Osteocyte (in vitro differentiated cells): ENCODE measurements around the gene DDX52. TPM values are rescaled to one million over a fixed set of nuclear protein-coding genes. Genes with fewer than 3 reads are reported as not detected.

Experiments used
- DNase-seq: peaks from one replicate; pipeline ENCODE4 v3.0.0; 2021; ENCODE audit warnings: mixed read lengths; ENCODE audit not compliant: unreplicated experiment; ENCODE audit errors: extremely low spot score
- H3K27ac Mint-ChIP-seq: one replicate; pipeline ENCODE4 v1.8.0; 2021; ENCODE audit warnings: mild to moderate bottlenecking, mixed read lengths; ENCODE audit not compliant: unreplicated experiment
- H3K27me3 Mint-ChIP-seq: one replicate; pipeline ENCODE4 v1.8.0; 2021; ENCODE audit warnings: mixed read lengths; ENCODE audit not compliant: unreplicated experiment
- H3K36me3 Mint-ChIP-seq: one replicate; pipeline ENCODE4 v1.8.0; 2021; ENCODE audit warnings: mixed read lengths; ENCODE audit not compliant: unreplicated experiment
- H3K4me1 Mint-ChIP-seq: one replicate; pipeline ENCODE4 v1.8.0; 2021; ENCODE audit warnings: mixed read lengths; ENCODE audit not compliant: unreplicated experiment
- H3K4me3 Mint-ChIP-seq: one replicate; pipeline ENCODE4 v1.8.0; 2021; ENCODE audit warnings: mild to moderate bottlenecking, moderate library complexity, mixed read lengths; ENCODE audit not compliant: unreplicated experiment
- H3K9me3 Mint-ChIP-seq: one replicate; pipeline ENCODE4 v1.8.0; 2021; ENCODE audit warnings: mixed read lengths; ENCODE audit not compliant: unreplicated experiment
- CTCF ChIP-seq: fragments of 200-600 bp; sonication (generic); IDR thresholded peaks from 2 replicates; pipeline ENCODE4 v1.5.0; 2021; ENCODE audit warnings: antibody characterized with exemption, mild to moderate bottlenecking, moderate library complexity
- total RNA-seq: library from RNA; stranded (reverse); gene quantifications from 2 replicates; pipeline ENCODE4 v1.2.1, GENCODE V29; 2021

The DDX52 gene
- total RNA-seq, 1 donor from 2014 or later, result 46.4 TPM

GRCh38 chr17:37574427-37574826 is 68.8 kb downstream of the DDX52 start:
- no peak for TF ChIP-seq CTCF
- no peak overlapping the region for H3K27ac Mint-ChIP-seq
- peaks cover 59% of the 10 kb centered on the region for H3K36me3 Mint-ChIP-seq

GRCh38 chr17:37571674-37572073 is 71.6 kb downstream of the DDX52 start:
- TF ChIP-seq CTCF, result no peak
- H3K27ac Mint-ChIP-seq, result no peak overlapping the region
- H3K9me3 Mint-ChIP-seq, result peaks cover 15% of the 10 kb centered on the region
- peaks cover 70% of the 10 kb centered on the region for H3K36me3 Mint-ChIP-seq
- no peak for DNase-seq
- no peaks in the 10 kb centered on the region for H3K4me1 Mint-ChIP-seq
- H3K27me3 Mint-ChIP-seq, result no peaks in the 10 kb centered on the region
- H3K4me3 Mint-ChIP-seq, result no peak overlapping the region

More at GRCh38 chr17:37574427-37574826, 68.8 kb downstream of the DDX52 start:
- Mint-ChIP-seq H3K27me3 (no peaks in the 10 kb centered on the region), H3K4me1 (no peaks in the 10 kb centered on the region), H3K4me3 (no peak overlapping the region), H3K9me3 (peaks cover 15% of the 10 kb centered on the region)
- DNase-seq, result no peak

GRCh38 chr17:37570527-37571093 is 72.6 kb downstream of the DDX52 start:
- peaks cover 65% of the 10 kb centered on the region for H3K36me3 Mint-ChIP-seq

GRCh38 chr17:37568350-37569053 is 74.7 kb downstream of the DDX52 start:
- no peaks in the 10 kb centered on the region for H3K9me3 Mint-ChIP-seq
- H3K27ac Mint-ChIP-seq, result no peak overlapping the region
- H3K36me3 Mint-ChIP-seq, result peaks cover 57% of the 10 kb centered on the region
- H3K27me3 Mint-ChIP-seq, result no peaks in the 10 kb centered on the region
- DNase-seq, result no peak
- no peak overlapping the region for H3K4me3 Mint-ChIP-seq
- no peaks in the 10 kb centered on the region for H3K4me1 Mint-ChIP-seq
- no peak for TF ChIP-seq CTCF

More at GRCh38 chr17:37570527-37571093, 72.6 kb downstream of the DDX52 start:
- no peak for DNase-seq
- Mint-ChIP-seq H3K9me3 (peaks cover 15% of the 10 kb centered on the region), H3K4me1 (no peaks in the 10 kb centered on the region), H3K27ac (no peak overlapping the region), H3K4me3 (no peak overlapping the region), H3K27me3 (no peaks in the 10 kb centered on the region)
- peak; percentile 59 for TF ChIP-seq CTCF

GRCh38 chr17:37567538-37567937 is 75.7 kb downstream of the DDX52 start:
- Mint-ChIP-seq H3K9me3 (no peaks in the 10 kb centered on the region), H3K4me1 (no peaks in the 10 kb centered on the region), H3K27me3 (no peaks in the 10 kb centered on the region), H3K36me3 (peaks cover 48% of the 10 kb centered on the region), H3K4me3 (no peak overlapping the region), H3K27ac (no peak overlapping the region)
- no peak for DNase-seq
- no peak for TF ChIP-seq CTCF
